PC-3 (cell line): Measurements from ENCODE around the gene ATP8B3. TPM values are rescaled to one million over a fixed set of nuclear protein-coding genes. Genes with fewer than 3 reads are reported as not detected.

Source experiments
- ATAC-seq: fragments of 200-7000 bp; cut with Tn5 transposase; 2 replicates; pipeline ENCODE4 v1.9.1; 2020; ENCODE audit warnings: mild to moderate bottlenecking, moderate library complexity
- BruUV-seq: library from RNA; stranded (reverse); fragments of 400-500 nt; replicated peaks from 2 replicates; lab custom pipeline; 2021; lab: Mats Ljungman, UMichigan
- CTCF ChIA-PET: fragments of 300-600 bp; sonication (Branson Sonifier 250); formaldehyde crosslinking; loops from one replicate; lab custom pipeline; 2022; ENCODE audit warnings: antibody characterized with exemption; lab: Charles Lee
- POLR2A ChIA-PET: fragments of 300-600 bp; sonication (Branson Sonifier 250); formaldehyde crosslinking; loops from one replicate; lab custom pipeline; 2022; ENCODE audit warnings: antibody characterized with exemption; ENCODE audit not compliant: unreplicated experiment; lab: Charles Lee
- DNase-seq: peaks from one replicate; pipeline ENCODE4 v3.0.0-alpha.2; 2015
- H2AFZ ChIP-seq: fragments of 300-600 bp; sonication (generic); 2 replicates; pipeline ENCODE4 v1.6.0; 2016; ENCODE audit warnings: antibody characterized with exemption, low read length
- H3F3A ChIP-seq: fragments of 300-600 bp; sonication (generic); one replicate; pipeline ENCODE4 v1.6.0; 2017; ENCODE audit warnings: antibody characterized with exemption, low read length, control low read depth, mild to moderate bottlenecking; ENCODE audit not compliant: unreplicated experiment
- H3K27ac ChIP-seq: fragments of 300-600 bp; sonication (generic); 2 replicates; pipeline ENCODE4 v1.5.1; 2016; ENCODE audit warnings: mild to moderate bottlenecking, low read length
- H3K27me3 ChIP-seq: fragments of 300-600 bp; sonication (generic); 2 replicates; pipeline ENCODE4 v1.6.1; 2016; ENCODE audit warnings: low read length, mixed read lengths
- H3K36me3 ChIP-seq: fragments of 300-600 bp; sonication (generic); 2 replicates; pipeline ENCODE4 v1.6.1; 2016; ENCODE audit warnings: low read depth, mixed run types, low read length, mixed read lengths
- H3K4me1 ChIP-seq: fragments of 300-600 bp; sonication (generic); 2 replicates; pipeline ENCODE4 v1.5.1; 2016; ENCODE audit warnings: low read length; ENCODE audit not compliant: insufficient read depth
- H3K4me2 ChIP-seq: fragments of 300-600 bp; sonication (generic); 2 replicates; pipeline ENCODE4 v1.6.0; 2016; ENCODE audit warnings: low read length
- H3K4me3 ChIP-seq: fragments of 300-600 bp; sonication (generic); 2 replicates; pipeline ENCODE4 v1.5.1; 2016; ENCODE audit warnings: mild to moderate bottlenecking, low read length, mixed read lengths
- H3K79me2 ChIP-seq: fragments of 300-600 bp; sonication (generic); 2 replicates; pipeline ENCODE4 v1.6.1; 2017; ENCODE audit warnings: low read length, mixed read lengths
- H3K9ac ChIP-seq: fragments of 300-600 bp; sonication (generic); 2 replicates; pipeline ENCODE4 v1.6.0; 2016; ENCODE audit warnings: mild to moderate bottlenecking, low read length
- H3K9me2 ChIP-seq: fragments of 300-600 bp; sonication (generic); replicated peaks from 2 replicates; pipeline ENCODE4 v1.6.1; 2016; ENCODE audit warnings: mixed run types, low read length, mixed read lengths
- H3K9me3 ChIP-seq: fragments of 300-600 bp; sonication (generic); 2 replicates; pipeline ENCODE4 v1.6.1; 2016; ENCODE audit warnings: low read length, mixed read lengths
- H4K20me1 ChIP-seq: fragments of 300-600 bp; sonication (generic); 2 replicates; pipeline ENCODE4 v1.6.1; 2016; ENCODE audit warnings: low read length, mixed read lengths
- EZH2 ChIP-seq: fragments of 300-600 bp; sonication (generic); IDR thresholded peaks from one replicate; pipeline ENCODE4 v1.6.1; 2017; ENCODE audit warnings: antibody characterized with exemption, mild to moderate bottlenecking, low read length; ENCODE audit not compliant: unreplicated experiment
- EZH2phosphoT487 ChIP-seq: fragments of 300-600 bp; sonication (generic); IDR thresholded peaks from 2 replicates; pipeline ENCODE4 v1.6.1; 2018; ENCODE audit warnings: mild to moderate bottlenecking, antibody characterized with exemption, low read length, borderline replicate concordance
- intact Hi-C: fragments of 100-400 bp; cut with micrococcal nuclease; formaldehyde crosslinking; loops from 2 replicates; pipeline ENCODE4 v1.9.0; 2023
- total RNA-seq: library from RNA; depleted of rRNA; stranded (reverse); fragments of >200 nt; gene quantifications from 2 replicates; pipeline ENCODE4 v1.2.3, GENCODE V29; 2014
- TF ChIP-seq, protein P1 (sequence below): fragments of 300-600 bp; sonication (generic); conservative IDR thresholded peaks from 2 replicates; pipeline ENCODE4 v1.5.1; 2017; ENCODE audit warnings: antibody characterized with exemption, low read depth, mild to moderate bottlenecking, low read length

The ATP8B3 gene
- total RNA-seq, 1 experiment from 2014 or later, result 4.2 TPM

DNA sequence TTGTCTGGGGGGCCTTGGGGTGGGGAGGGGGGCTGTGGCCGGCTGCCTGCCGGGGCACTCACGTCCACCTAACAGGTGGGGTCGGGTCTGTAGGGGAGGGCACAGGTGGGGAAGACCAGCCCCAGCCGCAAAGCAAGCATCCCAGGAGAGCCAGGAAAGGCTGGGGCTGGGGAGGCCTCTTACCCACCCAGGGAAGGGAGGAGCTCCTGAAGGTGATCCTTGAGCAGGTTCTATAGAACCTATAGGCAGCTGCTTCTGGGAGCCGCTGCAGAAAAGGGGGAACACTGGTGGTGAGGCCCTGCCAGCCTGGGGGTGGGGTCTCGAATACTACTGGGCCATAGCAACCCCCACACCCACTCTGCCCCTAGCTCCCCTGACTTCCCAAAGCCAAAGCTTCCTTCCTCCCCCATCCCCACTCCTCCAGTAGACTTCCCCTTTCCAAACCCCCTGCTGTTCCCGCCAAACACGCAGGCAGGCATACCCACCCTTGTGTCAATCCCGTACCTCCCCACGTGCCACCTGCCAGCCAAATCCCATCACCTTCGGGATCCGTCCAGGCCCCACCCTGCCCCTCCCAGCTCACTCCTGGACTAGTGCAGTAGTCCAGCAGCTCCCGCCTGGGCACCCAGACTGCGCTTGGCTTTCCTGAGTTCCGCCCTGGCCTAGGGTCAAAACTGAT is 45.7 kb upstream of the ATP8B3 start:
- DNase-seq (no peak), ATAC-seq (no peak)
- Histone ChIP-seq H3K9ac (no peak overlapping the region), H3K4me1 (peaks cover 15% of the 10 kb centered on the region; the same call in 1 of the 2 replicates), H3K36me3 (no peaks in the 10 kb centered on the region), H2AFZ (no peak overlapping the region), H3K9me3 (no peaks in the 10 kb centered on the region), H3K79me2 (peaks cover 83% of the 10 kb centered on the region), H3K9me2 (no peaks in the 10 kb centered on the region), H3F3A (no peaks in the 10 kb centered on the region), H3K4me2 (no peak overlapping the region), H3K27me3 (no peaks in the 10 kb centered on the region), H3K4me3 (no peak overlapping the region), H4K20me1 (peaks cover 31% of the 10 kb centered on the region), H3K27ac (no peak overlapping the region)
- BruUV-seq, result no TSS peak
- POLR2A ChIA-PET, result interaction anchor here (0.5 kb wide), 2 partner anchors 16 to 1073 kb away, joined by 6 to 13 read pairs; no protein-coding TSS in a partner anchor
- TF ChIP-seq, protein P1, sequence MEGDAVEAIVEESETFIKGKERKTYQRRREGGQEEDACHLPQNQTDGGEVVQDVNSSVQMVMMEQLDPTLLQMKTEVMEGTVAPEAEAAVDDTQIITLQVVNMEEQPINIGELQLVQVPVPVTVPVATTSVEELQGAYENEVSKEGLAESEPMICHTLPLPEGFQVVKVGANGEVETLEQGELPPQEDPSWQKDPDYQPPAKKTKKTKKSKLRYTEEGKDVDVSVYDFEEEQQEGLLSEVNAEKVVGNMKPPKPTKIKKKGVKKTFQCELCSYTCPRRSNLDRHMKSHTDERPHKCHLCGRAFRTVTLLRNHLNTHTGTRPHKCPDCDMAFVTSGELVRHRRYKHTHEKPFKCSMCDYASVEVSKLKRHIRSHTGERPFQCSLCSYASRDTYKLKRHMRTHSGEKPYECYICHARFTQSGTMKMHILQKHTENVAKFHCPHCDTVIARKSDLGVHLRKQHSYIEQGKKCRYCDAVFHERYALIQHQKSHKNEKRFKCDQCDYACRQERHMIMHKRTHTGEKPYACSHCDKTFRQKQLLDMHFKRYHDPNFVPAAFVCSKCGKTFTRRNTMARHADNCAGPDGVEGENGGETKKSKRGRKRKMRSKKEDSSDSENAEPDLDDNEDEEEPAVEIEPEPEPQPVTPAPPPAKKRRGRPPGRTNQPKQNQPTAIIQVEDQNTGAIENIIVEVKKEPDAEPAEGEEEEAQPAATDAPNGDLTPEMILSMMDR, result no peak
- TF ChIP-seq EZH2 (no peak), EZH2phosphoT487 (no peak)
- intact Hi-C loops, result no loop called here
- CTCF ChIA-PET, result interaction anchor here (0.7 kb wide), 1 partner anchor 59 kb away, joined by 10 read pairs; no protein-coding TSS in a partner anchor

DNA sequence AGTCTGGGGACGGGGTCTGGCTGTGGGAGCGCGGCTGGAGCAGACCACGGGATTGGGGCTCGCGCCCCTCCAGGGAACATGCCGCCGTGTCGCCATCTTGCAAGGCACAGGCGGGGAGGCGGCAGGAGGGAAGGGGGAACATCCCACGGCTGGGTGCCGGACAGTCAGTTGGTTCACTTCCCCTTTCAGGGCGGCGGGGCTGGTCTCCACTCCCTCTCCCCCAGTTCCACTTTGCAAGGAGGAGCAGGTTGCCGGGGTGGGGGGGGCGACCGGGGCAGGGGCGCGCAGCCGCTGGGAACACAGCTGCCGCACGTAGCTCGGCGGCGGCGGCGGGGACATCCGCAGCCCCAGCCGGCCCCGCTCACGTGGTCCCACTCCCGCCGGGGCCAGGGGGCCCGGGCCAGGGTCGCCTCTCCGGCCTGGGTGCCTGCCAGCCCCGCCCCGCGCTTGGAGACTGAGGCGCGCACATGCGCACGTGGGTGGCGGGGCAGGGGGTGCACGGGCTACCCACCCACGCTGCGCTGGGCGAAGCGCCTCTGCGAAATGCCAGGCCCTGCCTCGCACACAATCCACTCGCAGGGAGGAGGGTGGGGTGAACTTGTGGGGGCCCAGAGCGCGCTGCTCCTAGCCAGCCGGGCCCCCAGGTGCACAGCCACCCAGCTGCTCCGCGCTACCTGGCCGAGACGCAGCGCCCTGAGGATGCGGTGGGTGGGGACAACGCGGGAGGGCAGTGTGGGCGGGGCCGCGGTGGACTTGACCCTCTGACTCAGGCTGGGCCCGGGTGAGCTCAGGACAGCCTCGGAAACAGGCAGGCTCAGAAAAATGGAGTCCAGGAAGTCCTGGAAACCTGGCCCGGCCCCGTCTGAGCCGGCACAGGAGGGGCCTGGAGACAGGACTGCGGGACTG is 44.9 kb upstream of the ATP8B3 start:
- no peaks in the 10 kb centered on the region for H3K27me3 ChIP-seq
- no peak overlapping the region for H3K4me3 ChIP-seq
- no peaks in the 10 kb centered on the region for H3F3A ChIP-seq
- H3K9ac ChIP-seq, result no peak overlapping the region
- H2AFZ ChIP-seq, result no peak overlapping the region
- no peak overlapping the region for H3K27ac ChIP-seq
- no TSS peak for BruUV-seq
- TF ChIP-seq, protein P1, result no peak
- TF ChIP-seq EZH2phosphoT487 (no peak), EZH2 (no peak)
- H3K9me3 ChIP-seq, result no peaks in the 10 kb centered on the region
- peak; percentile 62 for ATAC-seq
- ChIA-PET POLR2A (no interaction called here), CTCF (interaction anchor here (0.7 kb wide), 1 partner anchor 58 kb away, joined by 10 read pairs; no protein-coding TSS in a partner anchor)
- H4K20me1 ChIP-seq, result peaks cover 26% of the 10 kb centered on the region
- peak; percentile 44 for DNase-seq
- no peak overlapping the region for H3K4me2 ChIP-seq
- peaks cover 15% of the 10 kb centered on the region; the same call in 1 of the 2 replicates for H3K4me1 ChIP-seq
- intact Hi-C loops, result no loop called here
- peaks cover 78% of the 10 kb centered on the region for H3K79me2 ChIP-seq
- no peaks in the 10 kb centered on the region for H3K36me3 ChIP-seq
- H3K9me2 ChIP-seq, result no peaks in the 10 kb centered on the region
